ENCODE results near the gene SPIN1. TPM values are rescaled to one million over a fixed set of nuclear protein-coding genes. Genes with fewer than 3 reads are reported as not detected.

Gene SPIN1
- total RNA-seq, 1 experiment from 2014 or later = 76.9 TPM

DNA sequence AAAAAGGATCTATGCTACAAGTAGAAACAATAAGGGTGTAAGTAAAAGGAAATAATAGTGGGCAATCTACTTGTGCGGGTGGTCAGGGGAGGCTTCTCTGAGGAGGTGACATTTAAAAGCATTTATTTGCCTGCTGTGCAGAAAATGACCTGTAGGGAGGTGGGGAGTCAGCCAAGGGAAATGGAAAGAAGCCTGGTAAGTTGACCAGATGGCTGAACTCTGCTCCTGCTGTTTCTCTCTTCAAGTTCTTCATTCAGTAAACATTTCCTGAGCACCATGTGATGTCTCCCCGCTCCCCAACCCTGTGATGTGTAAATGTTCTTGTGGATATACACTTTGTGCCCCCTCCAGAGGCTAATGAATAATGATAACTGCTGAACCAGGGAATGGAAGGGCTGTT lies 9.9 kb upstream of the SPIN1 start:
- Histone ChIP-seq H3K4me1 (ENCODE audit: control insufficient read depth, insufficient read depth, low read length) (no peaks in the 10 kb centered on the region; the same call in 1 of the 2 replicates), H3K4me3 (ENCODE audit: low read depth in 2 of 2, low read length in 2 of 2) (no peak overlapping the region), H3K27me3 (ENCODE audit: control insufficient read depth, insufficient read depth, low read length) (no peaks in the 10 kb centered on the region), H3K36me3 (ENCODE audit: control insufficient read depth, insufficient read depth, low read length) (no peaks in the 10 kb centered on the region), H3K27ac (ENCODE audit: low read length) (no peak overlapping the region), H3K9me3 (ENCODE audit: control insufficient read depth, insufficient read depth, low read depth, low read length) (no peaks in the 10 kb centered on the region)
- intact Hi-C loops (cut with micrococcal nuclease; ENCODE audit: unreplicated experiment) (no loop called here), in situ Hi-C loops (cut with HindIII; ENCODE audit: low pct_unique_long_range_greater_than_20kb, low sequenced_read_pairs) (no loop called here)
- no peak for DNase-seq (ENCODE audit: low read depth, low spot score)
- ChIA-PET CTCF (no interaction called here), POLR2A (no interaction called here)
- TF ChIP-seq, protein P1, sequence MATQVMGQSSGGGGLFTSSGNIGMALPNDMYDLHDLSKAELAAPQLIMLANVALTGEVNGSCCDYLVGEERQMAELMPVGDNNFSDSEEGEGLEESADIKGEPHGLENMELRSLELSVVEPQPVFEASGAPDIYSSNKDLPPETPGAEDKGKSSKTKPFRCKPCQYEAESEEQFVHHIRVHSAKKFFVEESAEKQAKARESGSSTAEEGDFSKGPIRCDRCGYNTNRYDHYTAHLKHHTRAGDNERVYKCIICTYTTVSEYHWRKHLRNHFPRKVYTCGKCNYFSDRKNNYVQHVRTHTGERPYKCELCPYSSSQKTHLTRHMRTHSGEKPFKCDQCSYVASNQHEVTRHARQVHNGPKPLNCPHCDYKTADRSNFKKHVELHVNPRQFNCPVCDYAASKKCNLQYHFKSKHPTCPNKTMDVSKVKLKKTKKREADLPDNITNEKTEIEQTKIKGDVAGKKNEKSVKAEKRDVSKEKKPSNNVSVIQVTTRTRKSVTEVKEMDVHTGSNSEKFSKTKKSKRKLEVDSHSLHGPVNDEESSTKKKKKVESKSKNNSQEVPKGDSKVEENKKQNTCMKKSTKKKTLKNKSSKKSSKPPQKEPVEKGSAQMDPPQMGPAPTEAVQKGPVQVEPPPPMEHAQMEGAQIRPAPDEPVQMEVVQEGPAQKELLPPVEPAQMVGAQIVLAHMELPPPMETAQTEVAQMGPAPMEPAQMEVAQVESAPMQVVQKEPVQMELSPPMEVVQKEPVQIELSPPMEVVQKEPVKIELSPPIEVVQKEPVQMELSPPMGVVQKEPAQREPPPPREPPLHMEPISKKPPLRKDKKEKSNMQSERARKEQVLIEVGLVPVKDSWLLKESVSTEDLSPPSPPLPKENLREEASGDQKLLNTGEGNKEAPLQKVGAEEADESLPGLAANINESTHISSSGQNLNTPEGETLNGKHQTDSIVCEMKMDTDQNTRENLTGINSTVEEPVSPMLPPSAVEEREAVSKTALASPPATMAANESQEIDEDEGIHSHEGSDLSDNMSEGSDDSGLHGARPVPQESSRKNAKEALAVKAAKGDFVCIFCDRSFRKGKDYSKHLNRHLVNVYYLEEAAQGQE (IDR thresholded peaks at IDR 0.05; ENCODE audit: insufficient read depth in 1 of 2, low read depth in 2 of 2, low read length in 1 of 2) = no peak
- TF ChIP-seq TCF7L2 (IDR thresholded peaks at IDR 0.05; ENCODE audit: low read depth, low read length) (no peak), SIN3A (IDR thresholded peaks at IDR 0.05; ENCODE audit: borderline replicate concordance, insufficient read depth, low read depth, low read length) (no peak), POLR2AphosphoS5 (IDR thresholded peaks at IDR 0.05; ENCODE audit: low read depth, low read length) (no peak), CTCF (IDR thresholded peaks at IDR 0.05) (no peak)
- ATAC-seq = no peak
- no TSS peak for BruUV-seq (replicated peaks)

DNA sequence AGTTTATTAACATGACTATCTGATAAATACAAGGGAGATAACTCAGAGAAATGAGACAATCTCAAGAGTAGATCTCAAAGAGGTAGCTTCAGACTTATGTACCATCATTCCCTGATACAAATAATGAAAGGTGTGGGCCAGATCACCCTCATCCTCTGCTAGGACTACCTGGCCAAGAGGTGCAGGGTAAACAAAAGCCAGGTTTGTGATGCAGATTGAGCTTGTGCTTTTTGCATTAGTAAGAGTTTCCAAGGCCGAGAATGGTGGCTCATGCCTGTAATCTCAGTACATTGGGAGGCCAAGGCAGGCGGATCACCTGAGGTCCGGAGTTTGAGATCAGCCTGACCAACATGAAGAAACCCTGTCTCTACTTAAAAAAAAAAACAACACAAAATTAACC lies 8.9 kb upstream of the SPIN1 start:
- Histone ChIP-seq H3K9me3 (ENCODE audit: control insufficient read depth, insufficient read depth, low read depth, low read length) (no peaks in the 10 kb centered on the region), H3K4me3 (ENCODE audit: low read depth in 2 of 2, low read length in 2 of 2) (no peak overlapping the region), H3K27ac (ENCODE audit: low read length) (no peak overlapping the region), H3K36me3 (ENCODE audit: control insufficient read depth, insufficient read depth, low read length) (no peaks in the 10 kb centered on the region), H3K4me1 (ENCODE audit: control insufficient read depth, insufficient read depth, low read length) (no peaks in the 10 kb centered on the region; the same call in 1 of the 2 replicates), H3K27me3 (ENCODE audit: control insufficient read depth, insufficient read depth, low read length) (no peaks in the 10 kb centered on the region)
- intact Hi-C loops (cut with micrococcal nuclease; ENCODE audit: unreplicated experiment) = no loop called here
- DNase-seq (ENCODE audit: low read depth, low spot score) (no peak), ATAC-seq (no peak)
- CTCF ChIA-PET = no interaction called here
- no TSS peak for BruUV-seq (replicated peaks)
- no peak for TF ChIP-seq POLR2AphosphoS5 (IDR thresholded peaks at IDR 0.05; ENCODE audit: low read depth, low read length)
- TF ChIP-seq, protein P1 (IDR thresholded peaks at IDR 0.05; ENCODE audit: insufficient read depth in 1 of 2, low read depth in 2 of 2, low read length in 1 of 2) = no peak
- TF ChIP-seq CTCF (IDR thresholded peaks at IDR 0.05) = no peak
- no peak for TF ChIP-seq TCF7L2 (IDR thresholded peaks at IDR 0.05; ENCODE audit: low read depth, low read length)
- TF ChIP-seq SIN3A (IDR thresholded peaks at IDR 0.05; ENCODE audit: borderline replicate concordance, insufficient read depth, low read depth, low read length) = no peak
- POLR2A ChIA-PET = no interaction called here
- in situ Hi-C loops (cut with HindIII; ENCODE audit: low pct_unique_long_range_greater_than_20kb, low sequenced_read_pairs) = no loop called here
